Panc1 (cell line): ENCODE results near the gene CADM1. TPM values are rescaled to one million over a fixed set of nuclear protein-coding genes. Genes with fewer than 3 reads are reported as not detected.

Experiments
- ATAC-seq: fragments of 200-7000 bp; cut with Tn5 transposase; 2 replicates; pipeline ENCODE4 v1.9.1; 2020; ENCODE audit warnings: mild to moderate bottlenecking, moderate library complexity
- BruUV-seq: library from RNA; stranded (reverse); fragments of 400-500 nt; replicated peaks from 2 replicates; lab custom pipeline; 2021; lab: Mats Ljungman, UMichigan
- CTCF ChIA-PET: fragments of 300-600 bp; sonication (Branson Sonifier 250); formaldehyde crosslinking; loops from one replicate; lab custom pipeline; 2022; ENCODE audit warnings: antibody characterized with exemption; lab: Charles Lee
- POLR2A ChIA-PET: fragments of 300-600 bp; sonication (Branson Sonifier 250); formaldehyde crosslinking; loops from one replicate; lab custom pipeline; 2022; ENCODE audit warnings: antibody characterized with exemption; lab: Charles Lee
- DNase-seq: peaks from one replicate; pipeline ENCODE4 v3.0.0-alpha.2; 2010; ENCODE audit warnings: low read depth, low spot score
- H3K27ac ChIP-seq: 2 replicates; pipeline ENCODE4 v1.5.1; 2011; ENCODE audit warnings: mild to moderate bottlenecking, low read length, inconsistent platforms
- H3K27me3 ChIP-seq: fragments of 200-500 bp; sonication (Bioruptor generic); 2 replicates; pipeline ENCODE4 v1.6.0; 2014; ENCODE audit warnings: low read length, inconsistent platforms; ENCODE audit not compliant: control insufficient read depth, insufficient read depth
- H3K36me3 ChIP-seq: fragments of 200-500 bp; sonication (Bioruptor generic); 2 replicates; pipeline ENCODE4 v1.5.1; 2014; ENCODE audit warnings: inconsistent platforms, mild to moderate bottlenecking, low read length, moderate library complexity; ENCODE audit not compliant: control insufficient read depth, insufficient read depth
- H3K4me1 ChIP-seq: 2 replicates; pipeline ENCODE4 v1.5.1; 2011; ENCODE audit warnings: inconsistent platforms, mild to moderate bottlenecking, low read length, moderate library complexity; ENCODE audit not compliant: control insufficient read depth, insufficient read depth
- H3K4me3 ChIP-seq, 2 experiments: 2 replicates each; pipeline ENCODE4 v1.5.1; 2011 to 2012; ENCODE audit warnings: low read depth in 2 of 2, low read length in 2 of 2, mild to moderate bottlenecking in 2 of 2, inconsistent platforms in 1 of 2, moderate library complexity in 1 of 2
- H3K9me3 ChIP-seq: fragments of 200-500 bp; sonication (Bioruptor generic); 2 replicates; pipeline ENCODE4 v1.5.1; 2014; ENCODE audit warnings: low read depth, mild to moderate bottlenecking, inconsistent platforms, low read length, moderate library complexity; ENCODE audit not compliant: control insufficient read depth, insufficient read depth
- POLR2AphosphoS5 ChIP-seq: IDR thresholded peaks from 2 replicates; pipeline ENCODE4 v1.6.1; 2012; ENCODE audit warnings: mild to moderate bottlenecking, low read depth, low read length, moderate library complexity
- REST ChIP-seq, 2 experiments: IDR thresholded peaks; 2 replicates each; pipeline ENCODE4 v1.6.1; 2011 to 2012; ENCODE audit warnings: low read depth in 2 of 2, control low read depth in 1 of 2, low read length in 1 of 2, mild to moderate bottlenecking in 1 of 2, moderate library complexity in 1 of 2; ENCODE audit not compliant: insufficient read depth in 1 of 2
- SIN3A ChIP-seq: IDR thresholded peaks from 2 replicates; pipeline ENCODE4 v1.6.1; 2012; ENCODE audit warnings: low read depth, mild to moderate bottlenecking, low read length, moderate library complexity, borderline replicate concordance; ENCODE audit not compliant: insufficient read depth
- TCF7L2 ChIP-seq: IDR thresholded peaks from 2 replicates; pipeline ENCODE4 v1.6.1; 2011; ENCODE audit warnings: mild to moderate bottlenecking, low read depth, low read length, inconsistent platforms
- in situ Hi-C: cut with HindIII; loops from 2 replicates; pipeline ENCODE4 v1.10.0; 2016; ENCODE audit warnings: low sequenced_read_pairs, low pct_unique_long_range_greater_than_20kb
- intact Hi-C: fragments of 100-400 bp; cut with micrococcal nuclease; formaldehyde crosslinking; loops from one replicate; pipeline ENCODE4 v1.10.0; 2022; ENCODE audit not compliant: unreplicated experiment
- total RNA-seq: library from RNA; stranded (reverse); gene quantifications from one replicate; pipeline ENCODE4 v1.2.1, GENCODE V29; 2021; ENCODE audit not compliant: unreplicated experiment
- TF ChIP-seq, protein P1 (sequence below): fragments of 450-650 bp; IDR thresholded peaks from 2 replicates; pipeline ENCODE4 v1.5.1; 2017; ENCODE audit warnings: mild to moderate bottlenecking

CADM1 gene
- total RNA-seq, 1 experiment from 2014 or later: 3.9 TPM

- no peak for DNase-seq
Measured at GRCh38 chr11:115418626-115419025, 85.6 kb downstream of the CADM1 start.

GRCh38 chr11:115418081-115418480, 86.1 kb downstream of the CADM1 start:
- H3K4me3 ChIP-seq: no peak overlapping the region
- DNase-seq (no peak), ATAC-seq (no peak)
- H3K27me3 ChIP-seq: no peaks in the 10 kb centered on the region
- ChIA-PET POLR2A (no interaction called here), CTCF (no interaction called here)
- no peaks in the 10 kb centered on the region for H3K9me3 ChIP-seq
- intact Hi-C loops: no loop called here
- in situ Hi-C loops: no loop called here
- BruUV-seq: no TSS peak
- H3K36me3 ChIP-seq: no peaks in the 10 kb centered on the region
- TF ChIP-seq REST (IDR thresholded peaks at IDR 0.05; ENCODE audit: insufficient read depth in 1 of 2, low read depth in 2 of 2, low read length in 1 of 2): no peak
- TF ChIP-seq SIN3A: no peak
- no peak for TF ChIP-seq POLR2AphosphoS5
- no peak for TF ChIP-seq TCF7L2
- TF ChIP-seq, protein P1, sequence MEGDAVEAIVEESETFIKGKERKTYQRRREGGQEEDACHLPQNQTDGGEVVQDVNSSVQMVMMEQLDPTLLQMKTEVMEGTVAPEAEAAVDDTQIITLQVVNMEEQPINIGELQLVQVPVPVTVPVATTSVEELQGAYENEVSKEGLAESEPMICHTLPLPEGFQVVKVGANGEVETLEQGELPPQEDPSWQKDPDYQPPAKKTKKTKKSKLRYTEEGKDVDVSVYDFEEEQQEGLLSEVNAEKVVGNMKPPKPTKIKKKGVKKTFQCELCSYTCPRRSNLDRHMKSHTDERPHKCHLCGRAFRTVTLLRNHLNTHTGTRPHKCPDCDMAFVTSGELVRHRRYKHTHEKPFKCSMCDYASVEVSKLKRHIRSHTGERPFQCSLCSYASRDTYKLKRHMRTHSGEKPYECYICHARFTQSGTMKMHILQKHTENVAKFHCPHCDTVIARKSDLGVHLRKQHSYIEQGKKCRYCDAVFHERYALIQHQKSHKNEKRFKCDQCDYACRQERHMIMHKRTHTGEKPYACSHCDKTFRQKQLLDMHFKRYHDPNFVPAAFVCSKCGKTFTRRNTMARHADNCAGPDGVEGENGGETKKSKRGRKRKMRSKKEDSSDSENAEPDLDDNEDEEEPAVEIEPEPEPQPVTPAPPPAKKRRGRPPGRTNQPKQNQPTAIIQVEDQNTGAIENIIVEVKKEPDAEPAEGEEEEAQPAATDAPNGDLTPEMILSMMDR: no peak
- H3K27ac ChIP-seq: no peak overlapping the region
- no peaks in the 10 kb centered on the region for H3K4me1 ChIP-seq

More at GRCh38 chr11:115418626-115419025, 85.6 kb downstream of the CADM1 start:
- no peak overlapping the region for H3K27ac ChIP-seq
- no peaks in the 10 kb centered on the region for H3K36me3 ChIP-seq
- in situ Hi-C loops (no loop called here), intact Hi-C loops (no loop called here)
- H3K9me3 ChIP-seq: no peaks in the 10 kb centered on the region
- no TSS peak for BruUV-seq
- no peak for ATAC-seq
- no peaks in the 10 kb centered on the region for H3K4me1 ChIP-seq
- H3K4me3 ChIP-seq: no peak overlapping the region
- TF ChIP-seq REST (IDR thresholded peaks at IDR 0.05; ENCODE audit: insufficient read depth in 1 of 2, low read depth in 2 of 2, low read length in 1 of 2) (no peak), TCF7L2 (no peak), SIN3A (no peak), POLR2AphosphoS5 (no peak)
- TF ChIP-seq, protein P1: no peak
- H3K27me3 ChIP-seq: no peaks in the 10 kb centered on the region
- CTCF ChIA-PET: no interaction called here
- POLR2A ChIA-PET: no interaction called here
